ENCODE measurements around the gene ZCCHC7. TPM values are rescaled to one million over a fixed set of nuclear protein-coding genes. Genes with fewer than 3 reads are reported as not detected.

ZCCHC7 gene
- total and polyA plus RNA-seq, 2 of the 8 experiments (the other 6 are each of a cell fraction or from before 2014, with no cell fraction given): 12.2 to 27.5 TPM

GRCh38 chr9:37172557-37172956, 52.2 kb downstream of the ZCCHC7 start:
- no peak overlapping the region for H3K4ac ChIP-seq (replicated peaks; ENCODE audit: insufficient read length, low read depth, low read length)
- H2AFZ ChIP-seq (ENCODE audit: low read length): no peak overlapping the region
- H2BK15ac ChIP-seq (ENCODE audit: low read length): no peak overlapping the region
- no peak overlapping the region for H3K56ac ChIP-seq (replicated peaks; ENCODE audit: insufficient read length, low read depth, low read length)
- no peak overlapping the region for H3K18ac ChIP-seq (ENCODE audit: extremely low read depth, low read length)
- H3K14ac ChIP-seq (ENCODE audit: insufficient read length): no peak overlapping the region
- H2BK5ac ChIP-seq (ENCODE audit: low read depth, low read length): no peak overlapping the region
- FAIRE-seq: no peak
- no peak overlapping the region for H2AK5ac ChIP-seq (ENCODE audit: low read depth, low read length)
- TF ChIP-seq SP2 (IDR thresholded peaks at IDR 0.05; ENCODE audit: low read length): no peak
- TF ChIP-seq ASH2L (IDR thresholded peaks at IDR 0.05; ENCODE audit: low read length): no peak
- no peak for TF ChIP-seq BCL11A (IDR thresholded peaks at IDR 0.05; ENCODE audit: low read depth in 2 of 2, low read length in 2 of 2)
- no peak for TF ChIP-seq CBX5 (IDR thresholded peaks at IDR 0.05; ENCODE audit: low read depth, low read length)
- no peak for TF ChIP-seq TBP (IDR thresholded peaks at IDR 0.05; ENCODE audit: low read depth, low read length)
- no peak for TF ChIP-seq RNF2 (IDR thresholded peaks at IDR 0.05; ENCODE audit: borderline replicate concordance, low read depth, low read length, missing control alignments, poor library complexity, severe bottlenecking)
- TF ChIP-seq NANOG (IDR thresholded peaks at IDR 0.05; ENCODE audit: insufficient read depth, low read depth, low read length, poor library complexity, severe bottlenecking): no peak
- no peak for TF ChIP-seq CTCF (IDR thresholded peaks at IDR 0.05; ENCODE audit: control extremely low read depth in 1 of 3, insufficient read depth in 1 of 3, low read depth in 1 of 3, low read length in 3 of 3)
- no peaks in the 10 kb centered on the region for H3K27me3 ChIP-seq (replicated peaks in 1 of 4; ENCODE audit: control insufficient read depth in 3 of 4, extremely low read depth in 1 of 4, insufficient read depth in 3 of 4, low read length in 3 of 4)
- H3K27ac ChIP-seq (ENCODE audit: low read depth, low read length): no peak overlapping the region
- no peaks in the 10 kb centered on the region; a peak in 1 of 8 replicates for H3K36me3 ChIP-seq (ENCODE audit: control insufficient read depth in 2 of 4, insufficient read depth in 4 of 4, low read length in 3 of 4)
- no peaks in the 10 kb centered on the region for H4K20me1 ChIP-seq (replicated peaks in 1 of 2; ENCODE audit: control insufficient read depth in 1 of 2, insufficient read depth in 2 of 2, low read length in 2 of 2)
- H3K23ac ChIP-seq (ENCODE audit: insufficient read length): no peak overlapping the region
- no peaks in the 10 kb centered on the region for H3K9me3 ChIP-seq (ENCODE audit: insufficient read depth in 2 of 2, low read depth in 1 of 2, low read length in 1 of 2)
- CTCF ChIA-PET (ENCODE audit: partially characterized antibody): no interaction called here
- H3K79me1 ChIP-seq (ENCODE audit: low read depth, low read length): peaks cover 5% of the 10 kb centered on the region
- H4K8ac ChIP-seq (ENCODE audit: extremely low read depth, insufficient read depth, low read length): no peak overlapping the region
- H3K4me1 ChIP-seq (replicated peaks in 1 of 4; ENCODE audit: control insufficient read depth in 3 of 4, insufficient read depth in 4 of 4, low read length in 3 of 4): no peaks in the 10 kb centered on the region
- no peak for DNase-seq (ENCODE audit: low read depth in 1 of 2, low spot score in 2 of 2)
- no peak overlapping the region for H3K9ac ChIP-seq (replicated peaks in 1 of 4; ENCODE audit: extremely low read depth in 1 of 4, low read depth in 3 of 4, low read length in 3 of 4)
- no peaks in the 10 kb centered on the region for H3K23me2 ChIP-seq (ENCODE audit: low read depth, low read length)
- no peak overlapping the region for H4K5ac ChIP-seq (ENCODE audit: insufficient read length, low read depth, low read length)
- H2BK120ac ChIP-seq (replicated peaks; ENCODE audit: low read depth, low read length): no peak overlapping the region
- H3K4me2 ChIP-seq (ENCODE audit: insufficient read depth in 1 of 2, low read depth in 2 of 2, low read length in 2 of 2): no peak overlapping the region
- H3K4me3 ChIP-seq (ENCODE audit: extremely low read depth in 1 of 4, insufficient read depth in 2 of 4, low read depth in 3 of 4, low read length in 4 of 4): no peak overlapping the region
- WGBS, 2 experiments (ENCODE audit: extremely low coverage in 1 of 2, insufficient coverage in 1 of 2, insufficient read length in 1 of 2, insufficient replicate concordance in 2 of 2, low coverage in 1 of 2, low lambda C conversion rate in 2 of 2, missing lambda C conversion rate in 1 of 2): 91% methylated on average over 4 of the region's 4 CpGs; no CpG with 5 or more reads in 1 of the 2 experiments
- H2BK12ac ChIP-seq (ENCODE audit: low read depth, low read length): no peak overlapping the region
- H4K91ac ChIP-seq (replicated peaks; ENCODE audit: insufficient read length, low read length): no peak overlapping the region
- no peaks in the 10 kb centered on the region for H3K79me2 ChIP-seq (ENCODE audit: control insufficient read depth in 1 of 2, insufficient read depth in 2 of 2, low read length in 2 of 2)
- H2BK20ac ChIP-seq (ENCODE audit: low read length): no peak overlapping the region
- POLR2A ChIA-PET (ENCODE audit: partially characterized antibody): no interaction called here
